Thymus (tissue), 11 donors: ENCODE results near the gene ULK4. TPM values are rescaled to one million over a fixed set of nuclear protein-coding genes. Genes with fewer than 3 reads are reported as not detected.
A peak's percentile ranks its signal among the peaks of the same experiment; 100 is the strongest.
"Not testable (repeated sequence)": the region's sequence is repeated elsewhere in the genome, so short reads cannot be mapped to it uniquely, and the experiment has no call there.

Experiments
- DNase-seq, 9 donors: peaks; one replicate each; pipeline ENCODE4 v3.0.0-alpha.2; 2013; ENCODE audit warnings: low spot score in 9 of 9, low read depth in 6 of 9, missing footprints in 1 of 9
- H3K27ac ChIP-seq, 2 donors: one replicate each; pipeline ENCODE4 v1.5.1; 2013; ENCODE audit warnings: control low read depth in 1 of 2, low read depth in 1 of 2, low read length in 1 of 2, mild to moderate bottlenecking in 1 of 2, moderate library complexity in 1 of 2
- H3K27me3 ChIP-seq, 2 donors: one replicate each; pipeline ENCODE4 v1.5.1; 2013; ENCODE audit warnings: low read length in 1 of 2; ENCODE audit not compliant: control insufficient read depth in 2 of 2, insufficient read depth in 1 of 2
- H3K36me3 ChIP-seq, 2 donors: one replicate each; pipeline ENCODE4 v1.5.1; 2013; ENCODE audit warnings: low read length in 1 of 2, mild to moderate bottlenecking in 1 of 2, moderate library complexity in 1 of 2; ENCODE audit not compliant: control insufficient read depth in 2 of 2, insufficient read depth in 2 of 2
- H3K4me1 ChIP-seq, 2 donors: one replicate each; pipeline ENCODE4 v1.5.1; 2013; ENCODE audit warnings: low read length in 2 of 2; ENCODE audit not compliant: control insufficient read depth in 2 of 2, insufficient read depth in 2 of 2
- H3K4me3 ChIP-seq, 2 donors: one replicate each; pipeline ENCODE4 v1.5.1; 2013; ENCODE audit warnings: low read length in 2 of 2, control low read depth in 1 of 2, mild to moderate bottlenecking in 1 of 2
- H3K9me3 ChIP-seq, 2 donors: one replicate each; pipeline ENCODE4 v1.5.1; 2013; ENCODE audit warnings: low read length in 1 of 2, mild to moderate bottlenecking in 1 of 2; ENCODE audit not compliant: control insufficient read depth in 2 of 2, insufficient read depth in 1 of 2
- WGBS: extraction: QIAGEN DNeasy Blood & Tissue Kit; methylation state at CpG from one replicate; pipeline ENCODE4 v1.1.7; 2013; 5-methylcytosine and 5-hydroxymethylcytosine counted together
- polyA plus RNA-seq: library from polyadenylated mRNA; stranded (reverse); fragments of 200-250 nt; gene quantifications from one replicate; pipeline ENCODE4 v1.2.3, GENCODE V29; 2013
- total RNA-seq: library from RNA; stranded (reverse); fragments of 120-200 nt; gene quantifications from one replicate; pipeline ENCODE4 v1.2.4, GENCODE V29; 2013
- donor health status: healthy.

The ULK4 gene
- total and polyA plus RNA-seq, 2 donors: 3.4 to 6.3 TPM

GRCh38 chr3:41893977-41894376 lies 67.9 kb downstream of the ULK4 start:
- Histone ChIP-seq H3K9me3 (no peaks in the 10 kb centered on the region), H3K36me3 (no peaks in the 10 kb centered on the region), H3K27me3 (no peaks in the 10 kb centered on the region), H3K4me3 (no peak overlapping the region), H3K4me1 (no peaks in the 10 kb centered on the region), H3K27ac (no peak overlapping the region)
- DNase-seq: peak in 3 of 9 donors; percentile 4 to 30 (median 14)
- 81% methylated on average over 1 of the region's 1 CpG for WGBS

DNA sequence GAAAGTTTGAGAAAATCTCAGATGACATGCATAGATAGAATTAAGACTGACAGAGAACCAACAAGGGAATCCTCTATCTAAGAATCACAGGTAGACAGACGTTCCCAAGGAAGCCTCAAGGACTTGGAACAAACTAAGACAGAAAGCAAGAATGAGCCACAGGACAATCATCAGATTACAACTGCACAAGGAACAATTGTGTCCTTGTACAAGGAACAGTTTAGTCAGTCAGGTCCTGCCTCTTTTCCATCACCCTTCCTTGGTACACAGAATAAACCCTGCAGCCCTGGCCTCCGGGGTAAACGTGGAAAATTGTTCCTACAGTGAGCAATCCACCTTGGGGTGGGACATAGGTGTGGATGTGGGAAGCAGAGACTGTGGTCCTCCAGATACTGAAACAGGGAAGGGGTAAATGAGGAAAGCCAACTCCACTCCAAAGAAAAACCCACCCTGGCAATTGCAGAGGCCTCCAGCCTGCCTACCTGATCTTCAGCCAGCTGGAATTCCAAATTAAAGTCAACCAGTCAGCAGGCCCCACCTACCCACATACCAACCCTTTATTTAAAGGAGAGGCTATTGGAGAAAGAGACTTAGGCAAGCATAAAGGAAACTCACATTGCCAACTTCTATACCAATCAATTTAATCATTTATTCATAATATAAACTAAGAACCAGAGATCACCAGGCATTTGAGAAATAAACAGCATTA lies 73.4 kb downstream of the ULK4 start:
- DNase-seq: no peak
- Histone ChIP-seq H3K4me1 (no peaks in the 10 kb centered on the region), H3K36me3 (no peaks in the 10 kb centered on the region), H3K9me3 (no peaks in the 10 kb centered on the region), H3K27me3 (no peaks in the 10 kb centered on the region), H3K27ac (no peak overlapping the region), H3K4me3 (no peak overlapping the region)
- WGBS: 65% methylated on average over 3 of the region's 3 CpGs

GRCh38 chr3:41882956-41883355 lies 78.9 kb downstream of the ULK4 start:
- Histone ChIP-seq H3K36me3 (no peaks in the 10 kb centered on the region), H3K4me3 (no peak overlapping the region), H3K4me1 (no peaks in the 10 kb centered on the region), H3K27me3 (no peaks in the 10 kb centered on the region), H3K9me3 (no peaks in the 10 kb centered on the region), H3K27ac (no peak overlapping the region)
- DNase-seq: no peak

DNA sequence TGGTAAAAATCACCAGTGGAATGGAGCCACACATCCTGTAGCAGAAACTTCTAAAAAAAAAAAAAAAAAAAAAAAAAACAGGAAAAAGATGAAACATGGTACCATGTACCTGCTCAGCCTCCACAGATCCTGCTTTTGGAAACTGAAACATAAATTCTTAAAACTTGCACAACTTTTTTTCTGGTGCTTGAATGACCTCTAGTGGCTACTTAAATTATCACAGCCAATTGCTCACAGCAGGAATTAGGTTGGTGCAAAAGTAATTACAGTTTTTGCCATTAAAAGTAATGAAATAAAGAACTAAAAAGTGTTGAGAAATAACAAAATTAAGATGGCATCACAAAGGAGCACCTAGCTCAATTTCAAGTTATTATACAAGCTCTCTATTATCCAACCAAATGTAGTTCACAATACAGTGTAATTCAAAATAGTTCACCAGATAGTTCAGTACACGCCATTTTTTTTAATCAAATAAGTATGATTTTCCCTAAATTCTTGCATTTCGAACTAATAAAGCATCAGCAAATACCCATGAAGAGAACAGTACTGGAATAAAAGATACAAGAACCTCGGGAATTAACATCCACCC lies 80.6 kb downstream of the ULK4 start:
- 90% methylated on average over 3 of the region's 3 CpGs for WGBS
- Histone ChIP-seq H3K4me3 (no peak overlapping the region), H3K9me3 (no peaks in the 10 kb centered on the region), H3K27me3 (no peaks in the 10 kb centered on the region), H3K4me1 (no peaks in the 10 kb centered on the region), H3K36me3 (no peaks in the 10 kb centered on the region), H3K27ac (no peak overlapping the region)
- DNase-seq: peak in 8 of 9 donors; percentile 16 to 65 (median 36)

DNA sequence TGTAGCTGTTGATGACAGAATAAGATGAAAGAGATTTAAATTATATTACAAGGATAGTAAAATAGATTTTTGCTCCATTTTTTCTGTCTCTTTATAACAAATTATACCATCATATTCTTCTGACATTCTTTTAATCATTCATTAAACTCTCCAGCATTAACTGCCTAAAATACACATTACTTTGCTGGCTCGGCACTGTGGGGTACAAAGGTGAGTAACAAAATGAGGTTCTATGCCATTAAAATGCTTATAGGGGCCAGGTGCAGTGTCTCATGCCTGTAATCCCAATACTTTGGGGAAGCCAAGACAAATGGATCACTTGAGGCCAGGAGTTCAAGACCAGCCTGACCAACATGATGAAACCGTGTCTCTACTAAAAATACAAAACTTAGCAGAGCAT lies 81.5 kb downstream of the ULK4 start:
- 96% methylated on average over 2 of the region's 2 CpGs for WGBS
- no peaks in the 10 kb centered on the region for H3K36me3 ChIP-seq
- no peaks in the 10 kb centered on the region for H3K27me3 ChIP-seq
- H3K27ac ChIP-seq: no peak overlapping the region
- H3K4me1 ChIP-seq: no peaks in the 10 kb centered on the region
- H3K9me3 ChIP-seq: no peaks in the 10 kb centered on the region
- no peak for DNase-seq
- no peak overlapping the region for H3K4me3 ChIP-seq

- DNase-seq, H3K27me3 ChIP-seq, H3K9me3 ChIP-seq, H3K27ac ChIP-seq, H3K4me1 ChIP-seq, H3K4me3 ChIP-seq, H3K36me3 ChIP-seq: not testable (repeated sequence)
- WGBS: 97% methylated on average over 9 of the region's 9 CpGs
These were observed 84.2 kb downstream of the ULK4 start for GRCh38 chr3:41877741-41878140.

DNA sequence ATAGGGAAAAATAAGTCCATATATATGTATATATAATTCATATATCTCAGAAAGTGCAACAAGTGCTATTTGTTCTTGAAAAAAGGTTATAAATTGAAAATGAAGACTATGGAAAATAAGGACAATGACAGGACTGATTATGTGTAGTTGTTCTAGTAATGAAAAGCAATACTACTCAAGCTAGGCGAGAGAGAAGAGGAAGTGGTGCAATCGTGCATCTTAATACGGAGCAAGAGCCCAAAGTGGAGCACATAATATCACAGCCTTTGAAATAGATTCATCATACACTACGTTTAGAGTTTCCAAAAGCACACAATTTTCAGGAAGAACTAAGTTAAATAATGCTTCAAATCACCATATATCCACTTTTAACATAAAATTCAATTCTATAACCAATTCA lies 87.9 kb downstream of the ULK4 start:
- Histone ChIP-seq H3K4me3 (no peak overlapping the region), H3K27ac (no peak overlapping the region), H3K4me1 (no peaks in the 10 kb centered on the region), H3K9me3 (no peaks in the 10 kb centered on the region), H3K36me3 (no peaks in the 10 kb centered on the region), H3K27me3 (no peaks in the 10 kb centered on the region)
- no peak for DNase-seq
- WGBS: 97% methylated on average over 4 of the region's 4 CpGs

- Histone ChIP-seq H3K36me3 (no peaks in the 10 kb centered on the region), H3K4me1 (no peaks in the 10 kb centered on the region), H3K27ac (no peak overlapping the region), H3K27me3 (no peaks in the 10 kb centered on the region), H3K4me3 (no peak overlapping the region), H3K9me3 (no peaks in the 10 kb centered on the region)
- WGBS: 96% methylated on average over 1 of the region's 1 CpG
- DNase-seq: no peak
These were observed 89.7 kb downstream of the ULK4 start for GRCh38 chr3:41872157-41872556.

DNA sequence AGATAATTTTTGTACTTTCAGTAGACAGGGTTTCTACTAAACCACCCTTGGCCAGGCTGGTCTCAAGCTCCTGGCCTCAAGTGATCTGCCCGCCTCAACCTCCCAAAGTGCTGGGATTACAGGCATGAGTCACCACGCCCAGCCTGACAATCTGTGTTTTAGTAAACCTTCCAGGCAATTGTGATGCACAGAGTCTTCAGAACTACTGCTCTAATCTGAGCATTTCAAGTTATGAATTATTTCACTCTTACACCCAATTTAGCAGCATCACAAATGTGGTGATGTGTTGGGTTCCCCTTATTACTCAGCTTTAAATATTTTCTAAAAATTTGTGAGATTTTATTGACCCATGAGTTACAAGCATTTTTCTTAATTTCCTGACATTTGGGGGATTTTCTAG lies 94.4 kb downstream of the ULK4 start:
- Histone ChIP-seq H3K4me1 (no peaks in the 10 kb centered on the region), H3K36me3 (no peaks in the 10 kb centered on the region), H3K27ac (no peak overlapping the region), H3K27me3 (no peaks in the 10 kb centered on the region), H3K4me3 (no peak overlapping the region), H3K9me3 (no peaks in the 10 kb centered on the region)
- WGBS: 98% methylated on average over 2 of the region's 2 CpGs
- DNase-seq: no peak
